Subcutaneous adipose tissue (tissue), 4 donors: ENCODE results near the gene ANP32A. TPM values are rescaled to one million over a fixed set of nuclear protein-coding genes. Genes with fewer than 3 reads are reported as not detected.

Source experiments
- total RNA-seq, 4 donors: library from RNA; depleted of rRNA; stranded (reverse); fragments of >200 nt; gene quantifications; one replicate each; pipeline ENCODE4 v1.1.0, GENCODE V29; 2016
- TF ChIP-seq, protein P1 (sequence below): fragments of 450-650 bp; IDR thresholded peaks from one replicate; pipeline ENCODE4 v1.5.1; 2016; ENCODE audit warnings: low read depth, mild to moderate bottlenecking, control low read depth, antibody characterized with exemption, moderate library complexity

The ANP32A gene
- total RNA-seq, 4 donors from 2014 or later: 55.9 to 88.2 (median 66.2) TPM

DNA sequence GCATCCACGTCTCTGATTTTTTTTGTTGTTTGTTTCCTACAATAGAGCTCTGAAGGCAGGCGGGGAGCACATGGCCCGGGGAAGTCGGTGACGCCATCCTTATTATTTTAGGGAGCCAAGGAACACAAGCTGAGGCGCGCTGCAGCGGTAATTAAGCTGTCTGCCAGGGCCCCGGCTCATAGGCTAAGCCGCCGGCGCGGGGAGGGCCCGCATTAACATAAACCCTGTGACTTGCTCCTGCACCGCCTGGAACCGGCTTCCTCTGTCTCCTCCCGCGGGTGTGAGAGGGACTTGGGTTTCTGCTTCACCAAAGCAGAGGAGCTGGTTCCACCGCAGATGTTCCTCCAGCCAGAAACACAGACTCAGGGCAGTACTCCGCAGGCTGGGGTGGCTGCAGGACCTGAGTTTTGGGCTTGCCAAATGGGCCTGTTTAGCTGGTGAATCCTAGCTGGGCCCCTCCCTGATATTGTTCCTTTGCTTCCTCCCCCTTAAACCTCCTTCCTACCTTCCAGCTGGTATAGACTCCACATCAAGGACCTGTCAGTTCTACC is 25.3 kb downstream of the ANP32A start:
- TF ChIP-seq, protein P1, sequence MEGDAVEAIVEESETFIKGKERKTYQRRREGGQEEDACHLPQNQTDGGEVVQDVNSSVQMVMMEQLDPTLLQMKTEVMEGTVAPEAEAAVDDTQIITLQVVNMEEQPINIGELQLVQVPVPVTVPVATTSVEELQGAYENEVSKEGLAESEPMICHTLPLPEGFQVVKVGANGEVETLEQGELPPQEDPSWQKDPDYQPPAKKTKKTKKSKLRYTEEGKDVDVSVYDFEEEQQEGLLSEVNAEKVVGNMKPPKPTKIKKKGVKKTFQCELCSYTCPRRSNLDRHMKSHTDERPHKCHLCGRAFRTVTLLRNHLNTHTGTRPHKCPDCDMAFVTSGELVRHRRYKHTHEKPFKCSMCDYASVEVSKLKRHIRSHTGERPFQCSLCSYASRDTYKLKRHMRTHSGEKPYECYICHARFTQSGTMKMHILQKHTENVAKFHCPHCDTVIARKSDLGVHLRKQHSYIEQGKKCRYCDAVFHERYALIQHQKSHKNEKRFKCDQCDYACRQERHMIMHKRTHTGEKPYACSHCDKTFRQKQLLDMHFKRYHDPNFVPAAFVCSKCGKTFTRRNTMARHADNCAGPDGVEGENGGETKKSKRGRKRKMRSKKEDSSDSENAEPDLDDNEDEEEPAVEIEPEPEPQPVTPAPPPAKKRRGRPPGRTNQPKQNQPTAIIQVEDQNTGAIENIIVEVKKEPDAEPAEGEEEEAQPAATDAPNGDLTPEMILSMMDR: no peak

DNA sequence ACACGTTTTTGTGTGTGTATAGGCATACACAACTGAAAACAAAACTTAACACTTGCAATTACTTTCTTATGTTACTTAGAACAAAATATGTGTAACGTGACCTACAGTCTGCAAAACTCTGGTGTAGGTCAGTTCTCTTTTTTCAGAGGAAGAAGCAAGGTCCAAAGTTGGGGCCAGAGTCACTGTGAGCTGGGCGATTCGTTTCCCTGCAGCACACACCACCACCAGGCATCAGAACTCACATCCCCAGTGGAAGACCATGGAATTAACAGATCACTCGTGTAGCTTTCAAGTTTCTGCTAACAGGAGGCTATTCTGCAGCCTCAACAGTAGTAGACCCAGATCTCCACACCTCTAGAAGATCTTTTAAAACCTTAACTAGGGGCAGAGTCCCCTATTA is 25.8 kb downstream of the ANP32A start:
- TF ChIP-seq, protein P1: no peak

- TF ChIP-seq, protein P1: no peak
Measured at GRCh38 chr15:68794307-68794706, 26.4 kb downstream of the ANP32A start.

- TF ChIP-seq, protein P1: no peak
Measured at GRCh38 chr15:68793776-68794175, 26.9 kb downstream of the ANP32A start.

- TF ChIP-seq, protein P1: no peak
Measured at GRCh38 chr15:68792901-68793766, 27.6 kb downstream of the ANP32A start.

- TF ChIP-seq, protein P1: no peak
Measured at GRCh38 chr15:68791431-68792283, 29.0 kb downstream of the ANP32A start.

- TF ChIP-seq, protein P1: no peak
Measured at GRCh38 chr15:68790910-68791309, 29.8 kb downstream of the ANP32A start.
